K562 (cell line): Measurements from ENCODE around the gene RGS6. TPM values are rescaled to one million over a fixed set of nuclear protein-coding genes. Genes with fewer than 3 reads are reported as not detected.

Experiments
- ATAC-seq: fragments of 200-7000 bp; cut with Tn5 transposase; 3 replicates; pipeline ENCODE4 v1.9.1; 2020; ENCODE audit warnings: moderate library complexity
- BruUV-seq: library from RNA; stranded (reverse); fragments of 400-500 nt; replicated peaks from 2 replicates; lab custom pipeline; 2021; lab: Mats Ljungman, UMichigan
- CTCF ChIA-PET: fragments of 300-600 bp; formaldehyde crosslinking; extraction: SDS; loops from one replicate; lab custom pipeline; 2021; ENCODE audit warnings: low intra/inter-chr PET ratio; lab: Yijun Ruan, JAX
- POLR2A ChIA-PET: fragments of 300-600, 350-650 bp; sonication (Branson Sonifier 250); formaldehyde crosslinking; extraction: SDS; loops from one replicate; lab custom pipeline; 2021; ENCODE audit warnings: antibody characterized with exemption, inconsistent platforms; lab: Yijun Ruan, JAX
- DNase-seq, 4 experiments: peaks; one replicate each; pipeline versions ENCODE4 v3.0.0 to v3.0.0-alpha.2; 2011 to 2018; ENCODE audit warnings: low spot score in 3 of 4, mixed read lengths in 3 of 4; ENCODE audit errors: extremely low read depth in 1 of 4
- FAIRE-seq: peaks from 2 replicates; lab custom pipeline; 2011; peaks lifted over from hg19 to GRCh38; lab: Jason Lieb, UNC
- H2AFZ ChIP-seq: 2 replicates; pipeline ENCODE4 v1.6.0; 2011; ENCODE audit warnings: low read depth, low read length, control low read depth, inconsistent platforms
- H3K27ac ChIP-seq: fragments of 200-600 bp; 3 replicates; pipeline ENCODE4 v1.8.0; 2011; ENCODE audit warnings: low read depth, mild to moderate bottlenecking, control low read depth, inconsistent platforms, low read length, moderate library complexity, mixed read lengths; ENCODE audit errors: extremely low read depth
- H3K27me3 ChIP-seq, 2 experiments: fragments of 300-600 bp in 1 of 2; 2 replicates in 1 of 2; 3 replicates in 1 of 2; pipeline versions ENCODE4 v1.6.0 to v1.8.0; 2011; ENCODE audit warnings: inconsistent platforms in 2 of 2, low read length in 2 of 2, mild to moderate bottlenecking in 1 of 2, mixed read lengths in 1 of 2, moderate library complexity in 1 of 2; ENCODE audit not compliant: control insufficient read depth in 2 of 2, insufficient read depth in 2 of 2
- H3K36me3 ChIP-seq: fragments of 300-600 bp; 3 replicates; pipeline ENCODE4 v1.8.0; 2011; ENCODE audit warnings: mild to moderate bottlenecking, low read length, inconsistent platforms; ENCODE audit not compliant: control insufficient read depth, insufficient read depth
- H3K4me1 ChIP-seq, 2 experiments: fragments of 200-600 bp in 1 of 2; replicated peaks in 1 of 2; 2 replicates in 1 of 2; 3 replicates in 1 of 2; pipeline versions ENCODE4 v1.5.1 to v1.8.0; 2011; ENCODE audit warnings: inconsistent platforms in 2 of 2, low read length in 2 of 2, mild to moderate bottlenecking in 1 of 2, mixed read lengths in 1 of 2, moderate library complexity in 1 of 2; ENCODE audit not compliant: control insufficient read depth in 2 of 2, insufficient read depth in 2 of 2
- H3K4me2 ChIP-seq: 2 replicates; pipeline ENCODE4 v1.6.1; 2011; ENCODE audit warnings: low read length, control low read depth, inconsistent platforms, mixed read lengths; ENCODE audit not compliant: insufficient read depth
- H3K4me3 ChIP-seq: fragments of 200-600 bp; sonication (generic), shearing (Covaris generic); 2 replicates; pipeline ENCODE4 v1.5.1; 2016; ENCODE audit warnings: control low read depth, inconsistent platforms
- H3K79me2 ChIP-seq: fragments of 200-600 bp; 3 replicates; pipeline ENCODE4 v1.8.0; 2011; ENCODE audit warnings: low read length, inconsistent platforms; ENCODE audit not compliant: control insufficient read depth, insufficient read depth
- H3K9ac ChIP-seq, 2 experiments: 2 replicates each; pipeline versions ENCODE4 v1.6.0 to v1.6.1; 2011; ENCODE audit warnings: low read depth in 2 of 2, low read length in 2 of 2, control low read depth in 1 of 2, inconsistent platforms in 1 of 2, mild to moderate bottlenecking in 1 of 2, mixed read lengths in 1 of 2; ENCODE audit not compliant: insufficient read depth in 1 of 2
- H3K9me1 ChIP-seq: one replicate; pipeline ENCODE4 v1.6.0; 2011; ENCODE audit warnings: inconsistent platforms, mild to moderate bottlenecking, low read length, moderate library complexity; ENCODE audit not compliant: control insufficient read depth, insufficient read depth
- H3K9me3 ChIP-seq: replicated peaks from 2 replicates; pipeline ENCODE4 v1.5.1; 2011; ENCODE audit warnings: low read depth, low read length, inconsistent platforms; ENCODE audit not compliant: control insufficient read depth, insufficient read depth
- H4K20me1 ChIP-seq: replicated peaks from 2 replicates; pipeline ENCODE4 v1.6.1; 2011; ENCODE audit warnings: low read length, inconsistent platforms, mixed read lengths; ENCODE audit not compliant: control insufficient read depth, insufficient read depth
- CHD4 ChIP-seq: fragments of 200-600 bp; sonication (generic); IDR thresholded peaks from 3 replicates; pipeline ENCODE4 v1.6.1; 2012; ENCODE audit warnings: low read depth, mild to moderate bottlenecking, mixed read lengths, low read length, inconsistent platforms; ENCODE audit not compliant: insufficient read depth, insufficient replicate concordance, poor library complexity, severe bottlenecking
- DACH1 ChIP-seq: fragments of 450-650 bp; IDR thresholded peaks from 2 replicates; pipeline ENCODE4 v1.6.1; 2018; ENCODE audit not compliant: partially characterized antibody
- DIDO1 ChIP-seq: fragments of 450-650 bp; IDR thresholded peaks from 2 replicates; pipeline ENCODE4 v1.6.1; 2016; ENCODE audit warnings: low read depth, missing biosample characterization, missing genetic modification characterization
- EWSR1 ChIP-seq: fragments of 450-650 bp; IDR thresholded peaks from 2 replicates; pipeline ENCODE4 v1.6.1; 2018; ENCODE audit warnings: borderline replicate concordance, mild to moderate bottlenecking, low read depth, moderate library complexity; ENCODE audit not compliant: partially characterized antibody
- KAT7 ChIP-seq: sonication (generic); formaldehyde crosslinking; IDR thresholded peaks from 2 replicates; pipeline ENCODE4 v1.8.0; 2022; ENCODE audit warnings: missing genetic modification reagents, mild to moderate bottlenecking, borderline replicate concordance
- SIN3A ChIP-seq, 2 experiments: fragments of 150-350 bp in 1 of 2; IDR thresholded peaks; 2 replicates each; pipeline ENCODE4 v1.6.1; 2011 to 2016; ENCODE audit warnings: borderline replicate concordance in 2 of 2, low read depth in 2 of 2, low read length in 2 of 2, mild to moderate bottlenecking in 2 of 2, moderate library complexity in 2 of 2; ENCODE audit not compliant: control insufficient read depth in 1 of 2
- SMARCE1 ChIP-seq: fragments of 450-650 bp; IDR thresholded peaks from 2 replicates; pipeline ENCODE4 v1.7.1; 2016; ENCODE audit warnings: mild to moderate bottlenecking
- SPI1 ChIP-seq: IDR thresholded peaks from 2 replicates; pipeline ENCODE4 v1.6.1; 2011; ENCODE audit warnings: low read depth, low read length, control low read depth, borderline replicate concordance
- SUPT5H ChIP-seq: fragments of 450-650 bp; IDR thresholded peaks from 2 replicates; pipeline ENCODE4 v1.6.1; 2016
- ZBTB17 ChIP-seq: fragments of 450-650 bp; formaldehyde crosslinking; IDR thresholded peaks from 2 replicates; pipeline ENCODE4 v1.4.0; 2020; ENCODE audit warnings: mild to moderate bottlenecking
- ZFP1 ChIP-seq: fragments of 450-650 bp; formaldehyde crosslinking; IDR thresholded peaks from 2 replicates; pipeline ENCODE4 v1.4.0; 2020; ENCODE audit warnings: mild to moderate bottlenecking, mixed read lengths
- ZNF699 ChIP-seq: fragments of 250-450 bp; sonication (Bioruptor Pico); IDR thresholded peaks from 2 replicates; pipeline ENCODE4 v1.8.0; 2021; ENCODE audit warnings: mild to moderate bottlenecking, moderate library complexity; ENCODE audit not compliant: insufficient replicate concordance
- WGBS: fragments of 100-300 bp; shearing (Covaris generic); methylation state at CpG from one replicate; pipeline ENCODE4 v1.1.6; 2016; ENCODE audit warnings: low coverage, mixed read lengths; ENCODE audit not compliant: insufficient coverage; ENCODE audit errors: missing lambda C conversion rate; 5-methylcytosine and 5-hydroxymethylcytosine counted together
- in situ Hi-C: fragments of 300-500 bp; cut with MboI; formaldehyde crosslinking; loops from 4 replicates; pipeline ENCODE4 v1.15.0; 2018; ENCODE audit warnings: inconsistent platforms, mixed read lengths
- intact Hi-C: fragments of 100-400 bp; cut with micrococcal nuclease; formaldehyde crosslinking; loops from 2 replicates; pipeline ENCODE4 v1.14.2; 2022
- polyA plus RNA-seq, 8 experiments: library from polyadenylated mRNA; depleted of rRNA in 4 of 8; stranded (reverse) in 5 of 8; unstranded in 3 of 8; fragments of >200 nt; fragmentation: Nextera tagmentation in 2 of 8; fragmentation: Illumina TruSeq in 1 of 8; extraction: Ambion mirVana in 2 of 8; extraction: Trizol in 1 of 8; gene quantifications; 2 replicates each; pipeline versions ENCODE4 v1.2.1 to v1.2.3, GENCODE V29; 2011 to 2014; ENCODE audit warnings: inconsistent platforms in 1 of 8, missing spikeins in 1 of 8
- total RNA-seq, 7 experiments: library from RNA; depleted of rRNA in 6 of 7; stranded (reverse); fragments of >200 nt in 6 of 7; fragmentation: Illumina TruSeq in 2 of 7; extraction: Trizol in 2 of 7; gene quantifications; 2 replicates each; pipeline versions ENCODE4 v1.2.1 to v1.2.3, GENCODE V29; 2011 to 2021; ENCODE audit warnings: low replicate concordance in 1 of 7
- TF ChIP-seq, protein P1 (sequence below): fragments of 250-450 bp; sonication (Bioruptor Pico); IDR thresholded peaks from 2 replicates; pipeline ENCODE4 v1.9.0; 2021; ENCODE audit warnings: mild to moderate bottlenecking
- TF ChIP-seq, protein P2 (sequence below): sonication (generic); formaldehyde crosslinking; IDR thresholded peaks from 2 replicates; pipeline ENCODE4 v1.8.0; 2022; ENCODE audit warnings: mild to moderate bottlenecking, missing genetic modification reagents
- TF ChIP-seq, protein P3 (sequence below): fragments of 450-650 bp; IDR thresholded peaks from 2 replicates; pipeline ENCODE4 v1.6.1; 2016

Gene RGS6
- total and polyA plus RNA-seq, 9 of the 15 experiments (the other 6 are each of a cell fraction or from before 2014, with no cell fraction given), result not detected

DNA sequence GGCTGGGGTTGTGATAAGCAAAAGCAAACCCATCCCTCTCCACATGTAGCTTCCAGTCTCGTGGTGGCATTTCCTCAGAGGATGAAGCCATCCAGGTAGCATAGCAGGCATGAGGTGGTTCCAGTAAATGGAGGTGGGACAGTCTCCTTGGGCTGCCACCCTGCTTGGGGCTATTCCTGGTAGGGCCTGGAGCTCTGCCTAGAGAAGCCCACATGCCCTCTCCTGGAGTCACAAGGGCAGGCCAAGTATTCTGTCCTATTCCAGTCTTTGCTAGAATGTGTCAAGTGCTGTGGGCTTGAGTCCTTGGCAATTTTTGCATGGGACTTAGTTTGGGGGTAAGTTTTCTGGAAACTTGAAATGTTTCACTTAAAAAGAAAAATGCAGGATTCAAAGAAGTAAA lies 491.7 kb downstream of the RGS6 start:
- FAIRE-seq (no peak), ATAC-seq (no peak), DNase-seq (no peak)
- no peaks in the 10 kb centered on the region for H3K9me3 ChIP-seq
- no TSS peak for BruUV-seq
- H3K4me1 ChIP-seq, result no peaks in the 10 kb centered on the region
- H3K36me3 ChIP-seq, result no peaks in the 10 kb centered on the region
- no peaks in the 10 kb centered on the region for H3K27me3 ChIP-seq
- TF ChIP-seq, protein P1, sequence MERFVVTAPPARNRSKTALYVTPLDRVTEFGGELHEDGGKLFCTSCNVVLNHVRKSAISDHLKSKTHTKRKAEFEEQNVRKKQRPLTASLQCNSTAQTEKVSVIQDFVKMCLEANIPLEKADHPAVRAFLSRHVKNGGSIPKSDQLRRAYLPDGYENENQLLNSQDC (CRISPR knock-in tag), result no peak
- TF ChIP-seq ZBTB17 (no peak), ZNF699 (CRISPR knock-in tag) (no peak), DIDO1 (tag) (no peak), ZFP1 (CRISPR knock-in tag) (no peak), DACH1 (no peak), SIN3A (IDR thresholded peaks at IDR 0.05; ENCODE audit: borderline replicate concordance in 2 of 2, control insufficient read depth in 1 of 2, low read depth in 2 of 2, low read length in 2 of 2) (no peak), KAT7 (CRISPR knock-in tag) (no peak), SUPT5H (no peak), EWSR1 (no peak), SPI1 (no peak), SMARCE1 (no peak), CHD4 (no peak)
- TF ChIP-seq, protein P2, sequence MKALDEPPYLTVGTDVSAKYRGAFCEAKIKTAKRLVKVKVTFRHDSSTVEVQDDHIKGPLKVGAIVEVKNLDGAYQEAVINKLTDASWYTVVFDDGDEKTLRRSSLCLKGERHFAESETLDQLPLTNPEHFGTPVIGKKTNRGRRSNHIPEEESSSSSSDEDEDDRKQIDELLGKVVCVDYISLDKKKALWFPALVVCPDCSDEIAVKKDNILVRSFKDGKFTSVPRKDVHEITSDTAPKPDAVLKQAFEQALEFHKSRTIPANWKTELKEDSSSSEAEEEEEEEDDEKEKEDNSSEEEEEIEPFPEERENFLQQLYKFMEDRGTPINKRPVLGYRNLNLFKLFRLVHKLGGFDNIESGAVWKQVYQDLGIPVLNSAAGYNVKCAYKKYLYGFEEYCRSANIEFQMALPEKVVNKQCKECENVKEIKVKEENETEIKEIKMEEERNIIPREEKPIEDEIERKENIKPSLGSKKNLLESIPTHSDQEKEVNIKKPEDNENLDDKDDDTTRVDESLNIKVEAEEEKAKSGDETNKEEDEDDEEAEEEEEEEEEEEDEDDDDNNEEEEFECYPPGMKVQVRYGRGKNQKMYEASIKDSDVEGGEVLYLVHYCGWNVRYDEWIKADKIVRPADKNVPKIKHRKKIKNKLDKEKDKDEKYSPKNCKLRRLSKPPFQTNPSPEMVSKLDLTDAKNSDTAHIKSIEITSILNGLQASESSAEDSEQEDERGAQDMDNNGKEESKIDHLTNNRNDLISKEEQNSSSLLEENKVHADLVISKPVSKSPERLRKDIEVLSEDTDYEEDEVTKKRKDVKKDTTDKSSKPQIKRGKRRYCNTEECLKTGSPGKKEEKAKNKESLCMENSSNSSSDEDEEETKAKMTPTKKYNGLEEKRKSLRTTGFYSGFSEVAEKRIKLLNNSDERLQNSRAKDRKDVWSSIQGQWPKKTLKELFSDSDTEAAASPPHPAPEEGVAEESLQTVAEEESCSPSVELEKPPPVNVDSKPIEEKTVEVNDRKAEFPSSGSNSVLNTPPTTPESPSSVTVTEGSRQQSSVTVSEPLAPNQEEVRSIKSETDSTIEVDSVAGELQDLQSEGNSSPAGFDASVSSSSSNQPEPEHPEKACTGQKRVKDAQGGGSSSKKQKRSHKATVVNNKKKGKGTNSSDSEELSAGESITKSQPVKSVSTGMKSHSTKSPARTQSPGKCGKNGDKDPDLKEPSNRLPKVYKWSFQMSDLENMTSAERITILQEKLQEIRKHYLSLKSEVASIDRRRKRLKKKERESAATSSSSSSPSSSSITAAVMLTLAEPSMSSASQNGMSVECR (CRISPR knock-in tag), result no peak
- TF ChIP-seq, protein P3, sequence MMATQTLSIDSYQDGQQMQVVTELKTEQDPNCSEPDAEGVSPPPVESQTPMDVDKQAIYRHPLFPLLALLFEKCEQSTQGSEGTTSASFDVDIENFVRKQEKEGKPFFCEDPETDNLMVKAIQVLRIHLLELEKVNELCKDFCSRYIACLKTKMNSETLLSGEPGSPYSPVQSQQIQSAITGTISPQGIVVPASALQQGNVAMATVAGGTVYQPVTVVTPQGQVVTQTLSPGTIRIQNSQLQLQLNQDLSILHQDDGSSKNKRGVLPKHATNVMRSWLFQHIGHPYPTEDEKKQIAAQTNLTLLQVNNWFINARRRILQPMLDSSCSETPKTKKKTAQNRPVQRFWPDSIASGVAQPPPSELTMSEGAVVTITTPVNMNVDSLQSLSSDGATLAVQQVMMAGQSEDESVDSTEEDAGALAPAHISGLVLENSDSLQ, result no peak
- ChIA-PET CTCF (no interaction called here), POLR2A (no interaction called here)
- no peak overlapping the region for H3K4me3 ChIP-seq
- H3K27ac ChIP-seq, result no peak overlapping the region
- no peaks in the 10 kb centered on the region for H4K20me1 ChIP-seq
- WGBS, result 0% methylated on average over 1 of the region's 1 CpG
- in situ Hi-C loops, result no loop called here
- intact Hi-C loops, result loop anchor here (5.0 kb wide), 1 partner anchor 402 kb away; no protein-coding TSS in a partner anchor
- H3K9me1 ChIP-seq, result no peaks in the 10 kb centered on the region
- no peaks in the 10 kb centered on the region for H3K79me2 ChIP-seq
- H3K4me2 ChIP-seq, result no peak overlapping the region
- H2AFZ ChIP-seq, result no peak overlapping the region
- H3K9ac ChIP-seq, result no peak overlapping the region
